Gastrocnemius medialis (tissue), 4 donors: Measurements from ENCODE around the gene RXRG. TPM values are rescaled to one million over a fixed set of nuclear protein-coding genes. Genes with fewer than 3 reads are reported as not detected.

Source experiments
- ATAC-seq, 2 donors: fragments of 150-250 bp; one replicate each; pipeline ENCODE4 v1.9.1; 2016
- DNase-seq, 2 donors: peaks; one replicate each; pipeline ENCODE4 v3.0.0-alpha.2; 2019
- H3K27ac ChIP-seq, 4 donors: fragments of 200-600 bp; sonication (generic); 1 replicate in 1 of 4; 2 replicates in 3 of 4; pipeline ENCODE4 v1.5.1; 2016 to 2018; ENCODE audit warnings: mild to moderate bottlenecking in 2 of 4, moderate library complexity in 1 of 4
- H3K27me3 ChIP-seq, 3 donors: fragments of 200-600 bp; sonication (generic) in 2 of 3; 1 replicate in 1 of 3; 2 replicates in 2 of 3; pipeline versions ENCODE4 v1.5.1 to v1.6.0; 2016 to 2019; ENCODE audit warnings: mild to moderate bottlenecking in 1 of 3, moderate library complexity in 1 of 3
- H3K36me3 ChIP-seq, 2 donors: fragments of 200-600 bp; sonication (generic) in 1 of 2; one replicate each; pipeline ENCODE4 v1.5.1; 2017 to 2018
- H3K4me1 ChIP-seq, 2 donors: fragments of 200-600 bp; sonication (generic) in 1 of 2; one replicate each; pipeline ENCODE4 v1.5.1; 2016 to 2017; ENCODE audit warnings: mild to moderate bottlenecking in 2 of 2
- H3K4me3 ChIP-seq, 4 donors: fragments of 200-600 bp; sonication (generic) in 3 of 4; 1 replicate in 1 of 4; 2 replicates in 3 of 4; pipeline ENCODE4 v1.5.1; 2016 to 2019; ENCODE audit warnings: mild to moderate bottlenecking in 2 of 4
- H3K9me3 ChIP-seq, 3 donors: fragments of 200-600 bp; sonication (generic) in 2 of 3; 1 replicate in 1 of 3; 2 replicates in 2 of 3; pipeline ENCODE4 v1.5.1; 2016 to 2019
- POLR2A ChIP-seq, 2 donors: fragments of 450-650 bp; IDR thresholded peaks; one replicate each; pipeline ENCODE4 v1.6.1; 2017; ENCODE audit warnings: antibody characterized with exemption in 2 of 2, mild to moderate bottlenecking in 2 of 2, moderate library complexity in 2 of 2
- in situ Hi-C, 4 donors: fragments of 200-750 bp; cut with MboI; loops; one replicate each; pipeline versions ENCODE4 v1.15.0 to v1.8.0; 2017; ENCODE audit warnings: low sequenced_read_pairs in 4 of 4
- intact Hi-C: fragments of 100-400 bp; cut with DNase I; formaldehyde crosslinking; loops from one replicate; pipeline ENCODE4 v1.15.1; 2023; ENCODE audit warnings: low total_unique reads
- total RNA-seq, 4 donors: library from RNA; depleted of rRNA; stranded (reverse); fragments of >200 nt; gene quantifications; one replicate each; pipeline versions ENCODE4 v1.1.0 to v1.2.3, GENCODE V29; 2016
- TF ChIP-seq, protein P1 (sequence below), 5 experiments: fragments of 450-650 bp in 3 of 5; fragments of 200-600 bp in 2 of 5; sonication (generic) in 2 of 5; IDR thresholded peaks in 4 of 5; conservative IDR thresholded peaks in 1 of 5; 1 replicate in 4 of 5; 2 replicates in 1 of 5; pipeline ENCODE4 v1.5.1; 2016 to 2019; ENCODE audit warnings: antibody characterized with exemption in 5 of 5, mild to moderate bottlenecking in 3 of 5, moderate library complexity in 3 of 5

Gene RXRG
- total RNA-seq, 4 donors from 2014 or later = 4.2 to 15.9 (median 6.0) TPM

DNA sequence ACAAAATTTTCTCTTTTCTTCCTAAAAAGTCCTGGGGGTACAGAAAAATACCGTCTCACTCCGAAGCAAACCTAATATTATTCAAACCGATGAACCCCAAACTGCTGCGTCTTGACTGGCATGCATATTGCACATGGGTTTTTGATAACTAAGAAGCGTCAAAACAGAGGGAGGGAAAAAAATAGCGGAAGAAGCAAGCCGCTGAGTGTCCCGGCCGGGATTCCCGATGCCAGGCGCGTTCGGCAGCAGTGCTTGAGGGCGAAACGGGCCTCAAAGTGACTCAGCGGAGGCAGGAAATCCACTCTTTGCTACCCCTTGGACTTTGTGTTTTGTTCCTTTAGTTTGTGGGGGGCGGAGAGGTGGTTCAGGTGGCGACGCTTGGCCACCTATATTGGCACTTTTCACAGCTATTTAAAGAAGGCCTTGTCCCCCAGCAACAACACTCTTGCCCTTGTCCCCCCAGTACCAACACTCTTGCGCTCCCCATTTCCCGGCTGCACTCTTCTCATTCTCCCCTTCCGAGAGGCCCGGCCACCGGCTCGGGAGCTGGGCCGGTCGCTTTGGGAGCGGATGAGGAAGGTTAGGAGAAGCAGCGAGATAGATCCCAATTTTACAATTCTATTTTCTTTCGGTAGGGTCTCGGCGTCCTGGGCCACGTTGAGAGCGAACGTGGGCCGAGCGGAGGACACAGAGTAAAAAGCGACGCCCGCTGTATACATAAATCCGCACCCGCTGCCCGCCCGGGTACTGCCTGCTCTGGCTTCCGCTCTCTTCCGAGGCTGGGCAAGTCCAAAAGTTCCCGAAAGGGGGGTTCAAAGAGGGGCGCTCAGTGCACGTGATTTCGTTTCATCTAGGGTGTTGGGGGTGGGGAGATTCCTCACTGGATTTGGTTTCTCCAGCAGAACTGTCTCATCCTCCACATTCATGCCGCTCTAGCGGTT is 90.9 kb downstream of the RXRG start:
- no peaks in the 10 kb centered on the region for H3K9me3 ChIP-seq
- H3K4me1 ChIP-seq = peaks cover 0 to 14% of the 10 kb centered on the region in 2 donors
- in situ Hi-C loops = no loop called here
- intact Hi-C loops = no loop called here
- TF ChIP-seq, protein P1, sequence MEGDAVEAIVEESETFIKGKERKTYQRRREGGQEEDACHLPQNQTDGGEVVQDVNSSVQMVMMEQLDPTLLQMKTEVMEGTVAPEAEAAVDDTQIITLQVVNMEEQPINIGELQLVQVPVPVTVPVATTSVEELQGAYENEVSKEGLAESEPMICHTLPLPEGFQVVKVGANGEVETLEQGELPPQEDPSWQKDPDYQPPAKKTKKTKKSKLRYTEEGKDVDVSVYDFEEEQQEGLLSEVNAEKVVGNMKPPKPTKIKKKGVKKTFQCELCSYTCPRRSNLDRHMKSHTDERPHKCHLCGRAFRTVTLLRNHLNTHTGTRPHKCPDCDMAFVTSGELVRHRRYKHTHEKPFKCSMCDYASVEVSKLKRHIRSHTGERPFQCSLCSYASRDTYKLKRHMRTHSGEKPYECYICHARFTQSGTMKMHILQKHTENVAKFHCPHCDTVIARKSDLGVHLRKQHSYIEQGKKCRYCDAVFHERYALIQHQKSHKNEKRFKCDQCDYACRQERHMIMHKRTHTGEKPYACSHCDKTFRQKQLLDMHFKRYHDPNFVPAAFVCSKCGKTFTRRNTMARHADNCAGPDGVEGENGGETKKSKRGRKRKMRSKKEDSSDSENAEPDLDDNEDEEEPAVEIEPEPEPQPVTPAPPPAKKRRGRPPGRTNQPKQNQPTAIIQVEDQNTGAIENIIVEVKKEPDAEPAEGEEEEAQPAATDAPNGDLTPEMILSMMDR (IDR thresholded peaks at IDR 0.05 in 4 of 5, conservative IDR thresholded peaks at IDR 0.05 in 1 of 5) = no peak
- TF ChIP-seq POLR2A (IDR thresholded peaks at IDR 0.05) = no peak
- ATAC-seq (no peak), DNase-seq (no peak)
- H3K27ac ChIP-seq = no peak overlapping the region
- peaks cover 64 to 77% (median 67%) of the 10 kb centered on the region in 3 donors for H3K27me3 ChIP-seq
- H3K4me3 ChIP-seq = no peak overlapping the region
- H3K36me3 ChIP-seq = no peaks in the 10 kb centered on the region

DNA sequence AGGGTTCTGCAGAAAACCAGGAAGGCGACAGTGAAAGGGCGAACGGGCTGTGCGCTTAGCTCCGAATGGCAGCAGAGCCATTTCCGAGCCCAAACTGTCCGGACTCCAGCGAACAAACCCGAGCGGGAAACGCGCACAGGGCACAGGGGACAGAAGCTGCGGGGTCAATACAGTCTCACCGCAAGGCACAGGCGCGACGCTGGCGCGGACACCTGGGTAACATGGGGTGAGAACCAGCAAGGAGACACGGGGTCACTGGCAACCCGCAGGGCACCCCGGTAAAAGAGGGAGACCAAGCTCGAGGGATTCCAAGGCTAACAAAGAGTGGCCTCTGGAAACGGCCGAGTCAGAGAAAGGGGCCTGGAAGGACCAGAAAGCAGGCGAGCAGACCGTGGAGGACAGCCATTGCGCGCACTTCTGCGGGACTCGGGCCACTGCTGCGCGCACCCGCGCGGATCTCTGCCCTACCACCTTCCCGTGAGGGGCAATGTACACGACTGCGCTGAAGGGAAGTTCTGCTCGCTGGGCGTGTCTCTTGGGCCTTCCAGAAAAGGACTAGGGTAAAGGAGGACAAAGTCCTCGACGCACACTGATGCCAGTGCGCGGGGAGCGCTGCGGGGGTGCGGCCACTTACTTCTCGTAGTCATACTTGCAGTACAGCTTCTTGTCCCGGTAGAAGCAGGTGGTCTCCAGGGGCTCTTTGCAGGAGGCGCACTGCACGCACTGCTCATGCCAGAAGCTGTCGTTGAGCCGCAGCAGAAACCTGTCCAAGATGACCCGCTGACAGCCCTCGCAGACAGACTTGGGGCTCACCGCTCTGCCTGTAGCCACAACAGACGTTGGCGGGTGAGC is 92.3 kb downstream of the RXRG start:
- intact Hi-C loops (no loop called here), in situ Hi-C loops (no loop called here)
- no peaks in the 10 kb centered on the region for H3K36me3 ChIP-seq
- ATAC-seq (no peak), DNase-seq (no peak)
- H3K4me3 ChIP-seq = peak overlapping the region in 1 of 4 donors; percentile 12
- H3K27me3 ChIP-seq = peaks cover 67 to 82% (median 71%) of the 10 kb centered on the region in 3 donors
- no peak overlapping the region for H3K27ac ChIP-seq
- TF ChIP-seq, protein P1 (IDR thresholded peaks at IDR 0.05 in 4 of 5, conservative IDR thresholded peaks at IDR 0.05 in 1 of 5) = no peak
- no peak for TF ChIP-seq POLR2A (IDR thresholded peaks at IDR 0.05)
- H3K4me1 ChIP-seq = peaks cover 0 to 14% of the 10 kb centered on the region in 2 donors
- no peaks in the 10 kb centered on the region for H3K9me3 ChIP-seq

DNA sequence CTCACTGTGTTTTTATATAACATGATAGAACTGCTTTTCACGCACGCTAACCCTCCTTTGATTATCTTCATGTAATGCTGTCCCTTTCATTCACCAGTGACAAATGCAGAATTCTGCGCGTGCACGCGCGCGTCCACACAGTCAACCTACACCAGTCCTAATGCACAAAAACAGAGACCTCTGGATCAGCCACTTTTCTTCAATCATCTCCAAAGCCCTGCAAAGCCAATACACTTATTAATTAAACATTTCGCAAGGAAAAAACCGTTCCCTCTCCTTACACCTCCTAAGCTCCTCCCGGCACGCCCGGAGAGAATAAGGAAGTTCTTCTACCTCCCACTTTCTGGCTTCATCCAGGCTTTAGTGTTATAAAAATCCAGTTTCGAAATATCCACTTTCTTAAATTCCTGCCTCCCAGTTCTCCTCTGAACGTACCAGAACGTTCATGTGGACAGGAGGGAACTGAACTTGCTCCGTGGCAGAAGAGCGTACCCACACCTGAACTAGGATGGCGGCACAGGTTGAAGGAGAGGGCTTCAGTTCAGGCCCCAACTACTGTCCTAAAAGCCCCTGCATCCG is 93.0 kb downstream of the RXRG start:
- Histone ChIP-seq H3K4me3 (peak overlapping the region in 1 of 4 donors; percentile 12), H3K27me3 (peaks cover 67 to 78% (median 74%) of the 10 kb centered on the region in 3 donors), H3K9me3 (no peaks in the 10 kb centered on the region), H3K27ac (no peak overlapping the region), H3K36me3 (no peaks in the 10 kb centered on the region), H3K4me1 (peaks cover 0 to 14% of the 10 kb centered on the region in 2 donors)
- no peak for ATAC-seq
- in situ Hi-C loops (no loop called here), intact Hi-C loops (no loop called here)
- TF ChIP-seq, protein P1 (IDR thresholded peaks at IDR 0.05 in 4 of 5, conservative IDR thresholded peaks at IDR 0.05 in 1 of 5) = no peak
- no peak for TF ChIP-seq POLR2A (IDR thresholded peaks at IDR 0.05)
- DNase-seq = no peak

Other genes starting within 250 kb of the RXRG start
- under 1 TPM in 1 of 4 donors, not detected in 3; 0.20 TPM for gene LMX1A, start 88.4 kb downstream of the RXRG start, total RNA-seq
- gene LRRC52, start 98.9 kb upstream of the RXRG start, total RNA-seq = under 1 TPM in 1 of 4 donors, not detected in 3; 0.35 TPM
- gene MGST3, start 186.1 kb upstream of the RXRG start, total RNA-seq = 100 to 1,000 TPM; 101 to 275 (median 202) TPM